H9 (cell line): ENCODE data around the gene FGF21. TPM values are rescaled to one million over a fixed set of nuclear protein-coding genes. Genes with fewer than 3 reads are reported as not detected.

Experiments used
- DNase-seq: peaks from one replicate; pipeline ENCODE4 v3.0.0-alpha.2; 2017
- H2AFZ ChIP-seq: one replicate; pipeline ENCODE4 v1.6.1; 2013; ENCODE audit warnings: mild to moderate bottlenecking, low read length, control low read depth, moderate library complexity
- H2AK5ac ChIP-seq: 2 replicates; pipeline ENCODE4 v1.6.1; 2013; ENCODE audit warnings: low read length, control low read depth, mixed read lengths; ENCODE audit not compliant: insufficient read length
- H2BK120ac ChIP-seq: one replicate; pipeline ENCODE4 v1.6.1; 2013; ENCODE audit warnings: low read depth, mild to moderate bottlenecking, low read length, control low read depth, inconsistent platforms; ENCODE audit not compliant: poor library complexity, severe bottlenecking
- H2BK12ac ChIP-seq: 2 replicates; pipeline ENCODE4 v1.6.1; 2013; ENCODE audit warnings: low read length, control low read depth, mixed read lengths, low read depth; ENCODE audit not compliant: insufficient read length
- H2BK15ac ChIP-seq: 2 replicates; pipeline ENCODE4 v1.6.1; 2013; ENCODE audit warnings: low read depth, low read length, control low read depth
- H2BK20ac ChIP-seq: one replicate; pipeline ENCODE4 v1.6.1; 2013; ENCODE audit warnings: low read depth, mild to moderate bottlenecking, low read length, control low read depth, inconsistent platforms; ENCODE audit not compliant: poor library complexity, severe bottlenecking
- H2BK5ac ChIP-seq: 2 replicates; pipeline ENCODE4 v1.6.1; 2013; ENCODE audit warnings: low read length, control low read depth, mixed read lengths; ENCODE audit not compliant: insufficient read length
- H3K14ac ChIP-seq: 2 replicates; pipeline ENCODE4 v1.6.1; 2013; ENCODE audit warnings: low read length, control low read depth; ENCODE audit not compliant: insufficient read depth
- H3K18ac ChIP-seq: 2 replicates; pipeline ENCODE4 v1.6.1; 2013; ENCODE audit warnings: low read depth, mild to moderate bottlenecking, mixed read lengths, low read length, control low read depth; ENCODE audit not compliant: insufficient read length
- H3K23ac ChIP-seq: 2 replicates; pipeline ENCODE4 v1.6.1; 2013; ENCODE audit warnings: low read length, control low read depth, mixed read lengths, low read depth; ENCODE audit not compliant: insufficient read length
- H3K23me2 ChIP-seq: 2 replicates; pipeline ENCODE4 v1.6.1; 2013; ENCODE audit warnings: low read depth, mild to moderate bottlenecking, mixed read lengths, low read length, control low read depth; ENCODE audit not compliant: insufficient read length, poor library complexity, severe bottlenecking
- H3K27ac ChIP-seq: 2 replicates; pipeline ENCODE4 v1.5.1; 2013; ENCODE audit warnings: low read length, control low read depth, mixed read lengths, low read depth; ENCODE audit not compliant: insufficient read length
- H3K27me3 ChIP-seq: 2 replicates; pipeline ENCODE4 v1.6.1; 2013; ENCODE audit warnings: low read length, control low read depth, inconsistent platforms; ENCODE audit not compliant: insufficient read depth
- H3K4ac ChIP-seq: 2 replicates; pipeline ENCODE4 v1.6.1; 2013; ENCODE audit warnings: low read depth, mild to moderate bottlenecking, control low read depth, inconsistent platforms, low read length, moderate library complexity
- H3K4me1 ChIP-seq: 2 replicates; pipeline ENCODE4 v1.6.1; 2013; ENCODE audit warnings: low read length, control low read depth, inconsistent platforms; ENCODE audit not compliant: insufficient read depth
- H3K4me2 ChIP-seq: 2 replicates; pipeline ENCODE4 v1.6.1; 2013; ENCODE audit warnings: low read length, control low read depth, mixed read lengths; ENCODE audit not compliant: insufficient read length, insufficient read depth
- H3K56ac ChIP-seq: 2 replicates; pipeline ENCODE4 v1.6.1; 2013; ENCODE audit warnings: low read depth, mild to moderate bottlenecking, mixed read lengths, low read length, control low read depth; ENCODE audit not compliant: insufficient read length
- H3K79me1 ChIP-seq: 2 replicates; pipeline ENCODE4 v1.6.1; 2013; ENCODE audit warnings: low read depth, mild to moderate bottlenecking, moderate library complexity, low read length, control low read depth, inconsistent platforms; ENCODE audit not compliant: insufficient read depth, poor library complexity, severe bottlenecking
- H3K79me2 ChIP-seq: 2 replicates; pipeline ENCODE4 v1.6.1; 2013; ENCODE audit warnings: low read length, control low read depth, inconsistent platforms; ENCODE audit not compliant: insufficient read depth
- H3K9ac ChIP-seq: 2 replicates; pipeline ENCODE4 v1.6.1; 2013; ENCODE audit warnings: low read length, control low read depth, mixed read lengths; ENCODE audit not compliant: insufficient read length; ENCODE audit errors: extremely low read depth
- H3K9me3 ChIP-seq: one replicate; pipeline ENCODE4 v1.6.1; 2013; ENCODE audit warnings: low read depth, low read length, inconsistent platforms; ENCODE audit not compliant: control insufficient read depth
- H3T11ph ChIP-seq: one replicate; pipeline ENCODE4 v1.6.1; 2013; ENCODE audit warnings: mild to moderate bottlenecking, low read length, control low read depth, inconsistent platforms
- H4K20me1 ChIP-seq: one replicate; pipeline ENCODE4 v1.6.1; 2013; ENCODE audit not compliant: control insufficient read depth, insufficient read length, insufficient read depth
- H4K5ac ChIP-seq: 2 replicates; pipeline ENCODE4 v1.6.1; 2013; ENCODE audit warnings: low read depth, mild to moderate bottlenecking, mixed read lengths, low read length, control low read depth; ENCODE audit not compliant: insufficient read length
- H4K8ac ChIP-seq: replicated peaks from 2 replicates; pipeline ENCODE4 v1.6.1; 2013; ENCODE audit warnings: low read length, control low read depth, mixed read lengths, low read depth; ENCODE audit not compliant: insufficient read length
- H4K91ac ChIP-seq: 2 replicates; pipeline ENCODE4 v1.6.1; 2013; ENCODE audit warnings: low read depth, mild to moderate bottlenecking, moderate library complexity, mixed read lengths, low read length, control low read depth; ENCODE audit not compliant: insufficient read length
- H3K27ac Mint-ChIP-seq, 3 experiments: 2 replicates in 2 of 3; 3 replicates in 1 of 3; pipeline ENCODE4 v1.8.0; 2020 to 2021; ENCODE audit warnings: mixed read lengths in 3 of 3, mild to moderate bottlenecking in 1 of 3, moderate library complexity in 1 of 3
- H3K27me3 Mint-ChIP-seq: 2 replicates; pipeline ENCODE4 v1.8.0; 2021; ENCODE audit warnings: low read depth, mild to moderate bottlenecking, moderate library complexity, mixed read lengths
- H3K36me3 Mint-ChIP-seq, 3 experiments: 2 replicates in 2 of 3; 3 replicates in 1 of 3; pipeline ENCODE4 v1.8.0; 2020 to 2021; ENCODE audit warnings: low read depth in 3 of 3, mixed read lengths in 3 of 3; ENCODE audit not compliant: insufficient read depth in 1 of 3
- H3K4me1 Mint-ChIP-seq, 2 experiments: 2 replicates each; pipeline ENCODE4 v1.8.0; 2020; ENCODE audit warnings: mixed read lengths in 2 of 2
- H3K4me3 Mint-ChIP-seq, 2 experiments: 2 replicates in 1 of 2; 3 replicates in 1 of 2; pipeline ENCODE4 v1.8.0; 2020 to 2021; ENCODE audit warnings: mild to moderate bottlenecking in 2 of 2, mixed read lengths in 2 of 2, moderate library complexity in 1 of 2
- H3K9me3 Mint-ChIP-seq, 2 experiments: 2 replicates in 1 of 2; 3 replicates in 1 of 2; pipeline ENCODE4 v1.8.0; 2020; ENCODE audit warnings: mild to moderate bottlenecking in 2 of 2, mixed read lengths in 2 of 2, moderate library complexity in 1 of 2
- CTCF ChIP-seq: fragments of 200-600 bp; sonication (generic); conservative IDR thresholded peaks from 3 replicates; pipeline ENCODE4 v1.8.0; 2021; ENCODE audit warnings: antibody characterized with exemption, mild to moderate bottlenecking
- WGBS: extraction: QIAGEN DNeasy Blood & Tissue Kit; methylation state at CpG from one replicate; pipeline ENCODE4 v1.1.7; 2013; ENCODE audit warnings: missing lambda C conversion rate, low lambda C conversion rate, mixed read lengths; ENCODE audit not compliant: insufficient read length; ENCODE audit errors: extremely low coverage; 5-methylcytosine and 5-hydroxymethylcytosine counted together
- total RNA-seq: library from RNA; stranded (reverse); gene quantifications from 2 replicates; pipeline ENCODE4 v1.2.1, GENCODE V29; 2021

The FGF21 gene
- total RNA-seq, 1 experiment from 2014 or later, result 0.90 TPM

- Histone ChIP-seq H3K23me2 (no peaks in the 10 kb centered on the region), H3K4me2 (no peak overlapping the region), H3K23ac (no peak overlapping the region), H2BK15ac (no peak overlapping the region), H3K4ac (no peak overlapping the region), H2AFZ (no peak overlapping the region), H3K9me3 (no peaks in the 10 kb centered on the region), H3K79me1 (no peaks in the 10 kb centered on the region), H3K14ac (no peak overlapping the region), H2BK20ac (no peak overlapping the region), H3K27ac (no peak overlapping the region), H3K4me1 (peaks cover 6% of the 10 kb centered on the region; the same call in 1 of the 2 replicates), H3T11ph (no peak overlapping the region), H2BK5ac (no peak overlapping the region), H3K18ac (no peak overlapping the region), H2AK5ac (no peak overlapping the region), H4K5ac (no peak overlapping the region), H4K20me1 (no peaks in the 10 kb centered on the region), H3K9ac (no peak overlapping the region), H3K79me2 (no peaks in the 10 kb centered on the region), H4K8ac (no peak overlapping the region), H2BK120ac (no peak overlapping the region), H2BK12ac (no peak overlapping the region), H4K91ac (no peak overlapping the region), H3K56ac (no peak overlapping the region), H3K27me3 (no peaks in the 10 kb centered on the region)
- Mint-ChIP-seq H3K4me3 (no peak overlapping the region), H3K36me3 (no peaks in the 10 kb centered on the region; a peak in 2 of 7 replicates), H3K9me3 (no peaks in the 10 kb centered on the region), H3K4me1 (peaks cover 27 to 37% of the 10 kb centered on the region in 2 experiments), H3K27me3 (no peaks in the 10 kb centered on the region; the same call in none of the 2 replicates), H3K27ac (no peak overlapping the region)
- no peak for DNase-seq
- no peak for TF ChIP-seq CTCF
- no CpG with 5 or more reads among the region's 2 CpGs for WGBS
Measured at GRCh38 chr19:48802623-48803022, 47.3 kb downstream of the FGF21 start.
